VCaP (cell line): Measurements from ENCODE around the gene ZDHHC17.

Experiments
- H3K27ac ChIP-seq: fragments of 450-650 bp; 2 replicates; pipeline ENCODE4 v1.5.1; 2017
- CTCF ChIP-seq: fragments of 450-650 bp; conservative IDR thresholded peaks from 2 replicates; pipeline ENCODE4 v1.5.1; 2017; ENCODE audit warnings: mild to moderate bottlenecking, moderate library complexity

ZDHHC17 gene

GRCh38 chr12:76859611-76860010, 95.7 kb downstream of the ZDHHC17 start:
- TF ChIP-seq CTCF, result no peak
- no peak overlapping the region for H3K27ac ChIP-seq

GRCh38 chr12:76860256-76860655, 96.3 kb downstream of the ZDHHC17 start:
- no peak overlapping the region for H3K27ac ChIP-seq
- TF ChIP-seq CTCF, result no peak

- no peak for TF ChIP-seq CTCF
- no peak overlapping the region for H3K27ac ChIP-seq
Measured at GRCh38 chr12:76863005-76863670, 99.2 kb downstream of the ZDHHC17 start.

GRCh38 chr12:76863837-76864236, 99.9 kb downstream of the ZDHHC17 start:
- no peak overlapping the region for H3K27ac ChIP-seq
- TF ChIP-seq CTCF, result no peak

- H3K27ac ChIP-seq, result no peak overlapping the region
- no peak for TF ChIP-seq CTCF
Measured at GRCh38 chr12:76864791-76865400, 101.0 kb downstream of the ZDHHC17 start.

GRCh38 chr12:76866151-76866567, 102.2 kb downstream of the ZDHHC17 start:
- no peak for TF ChIP-seq CTCF
- H3K27ac ChIP-seq, result no peak overlapping the region

GRCh38 chr12:76866726-76867125, 102.8 kb downstream of the ZDHHC17 start:
- H3K27ac ChIP-seq, result no peak overlapping the region
- no peak for TF ChIP-seq CTCF
